Fibroblast of gingiva (primary cell): ENCODE data around the gene IGSF22.

Experiments
- DNase-seq: peaks from one replicate; pipeline ENCODE4 v3.0.0-alpha.2; 2011; ENCODE audit warnings: low read depth

The IGSF22 gene

DNA sequence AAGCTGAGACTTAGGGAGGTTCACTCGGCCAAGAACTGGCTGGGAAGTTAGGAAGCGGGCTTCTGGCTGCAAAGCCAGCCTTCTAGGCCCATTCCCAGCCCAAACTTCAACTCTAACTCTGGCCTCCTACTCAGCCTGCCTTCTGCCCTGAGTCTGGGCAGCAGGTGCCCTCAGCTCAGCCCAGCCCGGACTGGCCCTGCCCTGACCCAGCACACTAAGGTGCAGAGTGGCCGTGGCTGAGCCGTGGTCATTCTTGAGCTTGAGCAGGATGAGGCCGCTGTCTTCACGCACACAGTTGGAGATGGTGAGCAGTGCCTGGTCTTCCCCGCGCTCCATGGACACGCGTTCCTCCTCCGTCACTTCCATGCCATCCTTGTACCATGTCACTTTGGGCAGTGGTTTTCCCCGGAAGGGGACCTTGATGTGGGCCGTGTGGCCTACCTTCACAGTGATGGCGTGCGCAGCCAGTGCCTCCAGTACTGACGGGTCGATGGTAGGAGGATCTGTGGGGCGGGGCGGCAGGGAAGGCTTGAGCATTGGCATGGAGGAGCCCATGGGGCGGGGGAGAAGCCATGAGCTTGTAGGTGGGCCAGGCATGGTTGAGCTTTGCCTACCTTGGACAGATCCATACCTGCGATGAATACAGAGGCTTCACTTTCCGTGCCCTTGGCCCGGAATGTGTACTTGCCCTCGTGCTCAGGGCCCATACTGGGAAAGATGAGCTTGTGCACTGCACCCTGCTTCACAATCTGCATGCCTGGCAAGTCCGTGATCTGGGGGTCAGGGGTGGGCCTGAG is 12.1 kb downstream of the IGSF22 start:
- DNase-seq: no peak

DNA sequence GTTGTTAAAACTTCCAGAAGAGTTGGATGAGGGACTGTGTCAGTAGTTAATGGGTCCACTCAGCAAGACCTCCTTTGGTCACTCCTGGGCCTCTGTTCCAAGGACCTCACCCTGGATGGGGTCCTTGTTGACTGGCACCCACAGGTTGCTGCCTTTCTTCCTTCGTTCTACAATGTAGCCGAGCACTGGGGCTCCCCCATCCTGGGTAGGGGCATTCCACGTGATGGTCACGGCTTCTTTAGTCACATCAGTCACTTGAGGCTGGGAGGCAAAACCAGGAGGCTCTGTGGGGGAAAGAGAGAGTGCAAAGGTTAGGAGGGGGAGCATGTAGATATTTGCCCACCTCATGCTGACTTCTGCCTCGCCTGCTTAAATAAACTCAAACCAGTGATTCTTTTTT is 15.4 kb downstream of the IGSF22 start:
- no peak for DNase-seq

DNA sequence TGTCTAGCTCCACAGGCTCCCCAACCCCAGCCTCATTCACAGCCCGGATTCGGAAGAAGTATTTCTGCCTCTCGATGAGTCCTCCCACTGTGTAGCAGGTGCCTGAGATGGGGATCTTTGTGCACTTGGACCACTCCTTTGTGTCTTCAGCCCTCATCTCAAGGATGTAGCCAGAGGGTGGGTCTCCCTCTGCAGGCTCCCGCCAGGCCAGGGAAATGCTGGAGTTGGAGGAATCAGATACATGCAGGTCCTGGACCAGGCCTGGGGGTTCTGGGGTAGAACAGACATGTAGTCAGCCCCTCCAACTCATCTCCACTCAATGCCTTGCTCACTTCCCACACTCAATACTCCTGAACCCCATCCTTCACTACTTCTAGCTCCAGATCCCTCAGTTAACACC is 16.6 kb downstream of the IGSF22 start:
- DNase-seq: no peak

DNA sequence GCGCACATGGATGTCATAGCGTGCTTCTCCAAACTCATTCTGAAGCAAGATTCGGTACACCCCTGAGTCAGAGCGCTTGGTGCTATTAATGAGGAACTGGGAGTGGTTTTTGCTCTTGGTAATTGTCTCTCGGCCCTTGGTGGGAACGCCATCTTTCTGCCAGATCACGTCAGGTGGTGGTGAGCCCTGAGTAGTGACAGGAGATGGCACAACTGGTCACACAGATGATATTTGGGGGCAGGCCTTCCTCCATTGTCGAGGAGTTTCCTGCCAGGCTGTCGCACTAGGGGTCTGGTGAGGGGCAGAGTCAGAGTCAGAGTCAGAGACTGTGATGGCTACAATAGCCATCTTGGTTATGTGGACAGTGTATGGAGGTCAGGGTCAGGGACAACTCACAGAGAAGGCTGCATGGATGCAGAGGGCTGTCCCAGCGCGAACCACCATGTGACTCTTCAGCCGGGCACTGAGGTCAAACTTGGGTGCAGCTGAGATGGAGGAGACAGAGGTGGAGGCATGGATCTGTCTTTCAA is 18.1 kb downstream of the IGSF22 start:
- DNase-seq: no peak

DNA sequence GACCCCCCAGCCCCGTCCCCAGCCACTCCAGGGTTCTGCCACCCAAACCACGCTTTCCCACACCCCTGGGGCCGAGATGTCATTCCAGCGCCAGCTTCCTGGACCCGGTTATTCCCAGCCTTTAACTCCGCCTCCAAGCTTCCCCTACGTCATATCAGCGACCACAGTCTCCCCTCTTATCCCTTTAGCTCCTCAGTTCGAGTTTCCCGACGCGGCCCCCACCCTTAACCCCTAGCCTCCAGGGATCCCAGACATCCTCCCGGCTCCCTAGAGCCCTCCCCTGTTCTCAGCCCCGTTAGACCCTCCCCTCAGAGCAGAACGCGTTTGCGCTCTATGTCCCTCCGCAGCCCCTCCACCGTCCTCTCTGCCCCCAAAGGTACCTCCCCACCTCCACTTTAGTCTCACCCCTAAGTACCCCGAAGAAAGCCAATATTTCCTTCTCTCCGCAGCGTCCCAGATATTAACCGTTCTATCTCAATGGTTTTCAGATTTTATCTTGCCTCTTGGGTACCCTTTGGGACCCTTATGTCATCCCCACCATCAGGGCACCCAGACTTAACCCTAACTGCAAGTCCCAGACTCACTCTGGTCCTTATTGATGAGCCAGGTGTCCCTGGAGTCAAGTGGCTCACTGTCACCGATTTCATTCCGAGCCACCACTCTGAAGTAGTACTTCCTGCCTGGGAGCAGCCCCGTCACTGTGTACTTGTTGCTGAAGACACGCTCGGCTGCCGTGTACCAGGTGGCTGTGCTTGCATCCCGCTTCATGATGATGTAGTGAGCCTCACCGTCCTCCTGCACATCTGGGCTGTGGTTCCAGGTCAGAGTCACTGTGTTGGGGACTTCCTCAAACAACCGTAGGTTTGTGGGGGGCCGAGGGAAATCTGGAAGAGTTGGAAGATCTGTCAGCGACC is 19.4 kb downstream of the IGSF22 start:
- DNase-seq: no peak

DNA sequence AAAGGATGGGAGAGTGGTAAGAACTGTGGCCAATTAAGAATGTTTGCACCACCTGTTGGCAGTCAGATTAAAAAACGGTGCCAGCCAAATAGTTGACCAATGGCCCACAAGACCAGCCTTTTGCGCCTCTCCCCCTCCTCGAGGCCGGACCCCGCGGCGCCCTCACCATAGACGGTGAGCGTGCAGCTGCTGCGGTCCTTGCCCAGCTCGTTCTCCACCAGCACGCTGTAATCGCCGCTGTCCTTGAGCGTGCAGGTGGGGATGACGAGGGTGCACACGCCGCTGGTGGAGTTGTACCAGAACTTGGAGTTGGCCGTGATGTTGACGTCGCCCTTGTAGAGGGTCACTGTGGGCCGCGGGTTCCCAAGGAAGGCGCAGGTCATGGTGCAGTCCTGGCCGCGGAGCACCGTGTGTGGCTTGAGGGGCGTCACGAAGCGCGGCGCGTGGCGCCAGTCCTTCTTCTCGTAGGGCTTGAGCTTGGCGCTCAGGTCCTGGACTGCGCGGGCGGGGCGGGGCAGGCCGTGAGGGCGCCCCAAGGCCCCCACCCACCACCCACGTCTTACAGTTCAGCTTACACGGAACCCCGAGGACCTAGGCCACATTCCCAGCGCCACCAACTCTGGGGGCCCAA is 20.2 kb downstream of the IGSF22 start:
- DNase-seq: no peak

DNA sequence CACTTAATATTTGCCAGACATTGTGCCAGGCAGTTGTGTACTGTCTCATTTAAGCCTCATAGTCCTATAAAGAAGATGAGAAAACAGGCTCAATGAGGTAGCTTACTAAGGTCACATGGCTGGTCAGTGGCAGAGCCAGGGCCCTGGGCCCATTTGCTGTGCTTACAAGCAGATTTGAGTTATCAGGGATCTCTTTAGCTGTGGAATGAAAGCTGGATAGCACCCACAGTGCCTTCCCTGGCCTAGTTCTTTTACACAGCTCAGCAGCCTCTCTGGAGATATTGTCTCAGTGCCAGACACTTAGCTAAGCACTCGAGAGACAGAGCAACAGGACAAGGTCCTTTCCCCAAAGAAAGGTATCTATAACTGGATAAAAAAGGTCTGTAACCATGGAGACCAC is 21.3 kb downstream of the IGSF22 start:
- no peak for DNase-seq

DNA sequence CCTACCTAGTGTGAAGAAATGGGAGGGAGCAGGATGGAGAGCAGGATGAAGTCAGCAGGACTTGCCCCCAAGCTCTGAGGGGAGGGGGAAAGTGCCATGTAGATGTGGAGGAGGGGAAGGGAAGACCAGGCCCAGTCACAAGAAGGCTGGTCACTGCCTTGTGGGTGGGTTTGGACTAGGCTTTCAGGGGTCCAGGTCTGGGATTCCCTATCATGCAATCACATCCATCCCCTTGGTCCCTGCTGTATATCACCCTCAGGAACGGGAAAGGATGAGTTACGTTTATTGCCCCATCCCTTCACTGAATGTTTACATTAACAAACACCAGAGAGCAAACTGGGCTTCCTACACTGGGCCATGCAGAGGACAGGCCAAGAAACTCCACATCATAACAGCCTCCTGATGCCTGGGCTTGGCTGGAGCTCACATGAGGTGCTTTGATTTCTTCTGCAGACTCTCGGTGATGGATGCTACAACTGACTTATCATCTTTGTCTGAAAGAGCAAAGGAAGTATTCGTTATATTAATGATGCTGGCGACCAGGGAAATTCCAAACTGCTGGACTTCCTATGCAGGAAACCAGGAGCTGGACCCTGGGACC is 21.8 kb downstream of the IGSF22 start:
- DNase-seq: no peak

DNA sequence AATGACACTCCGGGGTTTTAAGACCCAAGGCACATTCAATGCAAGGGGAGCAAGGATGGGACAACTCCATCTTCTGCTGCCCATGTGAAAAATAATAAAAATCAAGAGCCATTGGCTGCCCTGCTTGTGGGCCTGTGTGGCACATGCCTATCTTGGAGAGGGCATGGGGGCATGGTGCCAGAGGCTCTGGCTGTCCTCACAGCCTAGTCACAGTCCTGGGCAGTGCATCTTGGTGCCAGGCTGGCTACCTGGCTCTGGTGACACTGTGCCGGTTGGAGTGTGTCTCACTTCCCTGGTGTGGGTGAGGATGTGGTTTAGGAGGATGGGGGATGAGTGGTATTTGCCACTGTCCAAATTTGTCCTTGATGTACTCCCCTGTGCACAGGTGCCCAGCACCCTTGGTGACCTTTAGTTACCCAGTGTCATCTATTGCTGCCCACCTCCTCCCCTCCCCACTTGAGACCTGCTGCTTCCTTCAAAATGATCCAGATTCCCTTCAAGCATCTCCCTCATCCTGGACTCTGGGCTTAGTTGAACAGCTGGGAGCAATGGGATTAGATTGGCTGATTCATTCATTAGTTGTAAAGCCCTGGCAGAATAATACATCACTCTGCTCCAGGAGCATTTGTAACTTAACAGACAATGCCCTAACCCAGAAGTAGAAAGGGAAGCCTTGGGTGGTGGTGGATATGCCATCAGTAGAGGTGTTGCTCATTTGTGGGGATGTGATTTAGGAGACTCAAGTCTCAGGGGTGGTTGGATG is 22.8 kb downstream of the IGSF22 start:
- no peak for DNase-seq

DNA sequence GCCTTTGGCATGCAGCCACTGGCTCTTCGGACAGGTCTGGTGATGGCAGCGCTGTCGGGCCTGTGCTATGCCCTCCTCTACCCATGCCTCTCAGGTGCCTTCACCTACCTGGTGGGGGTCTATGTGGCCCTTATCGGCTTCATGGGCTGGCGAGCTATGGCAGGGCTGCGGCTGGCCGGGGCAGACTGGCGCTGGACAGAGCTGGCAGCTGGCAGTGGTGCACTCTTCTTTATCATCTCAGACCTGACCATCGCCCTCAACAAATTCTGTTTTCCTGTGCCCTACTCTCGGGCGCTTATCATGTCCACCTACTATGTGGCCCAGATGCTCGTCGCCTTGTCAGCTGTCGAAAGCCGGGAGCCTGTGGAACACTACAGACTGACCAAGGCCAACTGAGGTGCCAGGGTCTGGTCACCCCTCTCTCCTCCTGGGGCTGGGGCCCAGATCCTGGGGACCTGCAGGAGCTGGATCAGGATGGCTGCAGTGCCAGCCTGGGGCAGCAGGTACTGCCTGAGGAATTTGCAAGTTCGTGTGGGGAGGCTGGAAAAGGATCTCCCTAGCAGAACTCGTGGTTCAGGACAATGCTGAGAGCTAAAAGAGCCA is 24.3 kb downstream of the IGSF22 start:
- DNase-seq: no peak

DNA sequence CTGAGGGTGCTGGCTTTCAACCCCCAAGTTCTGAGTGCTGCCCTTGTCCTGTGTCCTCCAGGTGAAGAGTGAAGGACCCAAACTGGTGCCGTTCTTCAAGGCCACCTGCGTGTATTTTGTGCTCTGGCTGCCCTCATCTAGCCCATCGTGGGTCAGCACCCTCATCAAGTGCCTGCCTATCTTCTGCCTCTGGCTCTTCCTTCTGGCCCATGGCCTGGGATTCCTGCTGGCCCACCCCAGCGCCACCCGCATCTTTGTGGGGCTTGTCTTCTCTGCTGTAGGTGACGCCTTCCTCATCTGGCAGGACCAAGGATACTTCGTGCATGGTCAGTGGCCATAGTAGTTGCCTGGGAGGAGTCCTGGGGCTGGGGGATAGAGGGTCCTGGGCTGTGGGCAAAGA is 25.1 kb downstream of the IGSF22 start:
- no peak for DNase-seq

DNA sequence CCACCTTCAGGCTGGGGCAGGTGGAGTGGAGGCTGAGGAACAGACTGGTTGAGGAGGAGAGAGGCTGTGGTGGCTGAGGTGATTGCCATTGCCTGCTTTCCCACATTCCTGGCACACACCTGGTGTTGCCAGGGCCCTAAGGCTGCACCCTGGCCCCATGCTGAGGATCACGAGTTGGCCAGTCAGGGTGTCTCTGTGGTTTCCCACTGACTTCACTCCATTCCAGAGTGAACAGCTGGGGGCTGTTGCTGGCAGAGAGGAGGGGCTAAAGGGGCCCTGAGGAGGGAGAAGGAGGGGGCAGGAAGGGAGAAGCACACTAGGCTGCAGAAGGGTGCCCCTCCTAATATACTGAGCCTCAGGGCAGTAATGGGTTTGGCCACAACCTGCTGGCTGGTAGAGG is 25.6 kb downstream of the IGSF22 start:
- no peak for DNase-seq

DNA sequence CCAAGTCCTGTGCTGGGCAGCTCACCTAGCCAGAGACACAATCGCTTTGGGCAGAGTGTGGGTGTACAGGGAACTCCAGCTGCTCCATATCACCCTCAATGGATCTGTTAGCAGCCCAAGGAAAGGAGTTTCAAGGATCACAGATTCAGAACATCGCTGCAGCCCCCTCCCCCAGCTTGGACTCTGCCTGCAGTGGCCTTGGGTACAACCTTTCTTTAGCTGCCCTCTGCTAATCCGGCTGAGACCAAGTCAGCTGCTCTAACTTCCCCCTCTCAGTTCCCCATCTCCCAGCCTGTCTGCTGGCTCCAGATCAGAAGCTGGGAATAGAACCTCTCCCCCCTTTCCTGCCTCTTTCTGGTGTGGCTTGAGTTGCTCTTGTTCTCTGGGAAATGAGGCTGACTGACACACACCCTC is 26.1 kb downstream of the IGSF22 start:
- DNase-seq: no peak

DNA sequence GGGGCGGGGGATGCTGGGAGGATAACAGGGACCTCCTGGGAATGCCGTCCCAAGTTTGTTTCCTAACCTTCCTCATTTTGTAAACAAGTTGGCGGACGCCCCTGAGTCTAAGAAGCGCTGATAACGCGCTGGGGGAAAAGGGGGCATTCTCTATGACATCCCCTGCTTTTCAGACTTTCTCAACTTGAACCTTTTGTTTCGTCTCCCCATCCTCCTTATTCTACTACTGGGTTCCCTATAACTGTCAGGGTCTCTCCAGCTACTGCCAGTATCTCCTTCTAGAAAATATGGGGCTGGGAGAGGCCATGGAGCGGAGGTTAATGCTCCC is 26.8 kb downstream of the IGSF22 start:
- DNase-seq: no peak

DNA sequence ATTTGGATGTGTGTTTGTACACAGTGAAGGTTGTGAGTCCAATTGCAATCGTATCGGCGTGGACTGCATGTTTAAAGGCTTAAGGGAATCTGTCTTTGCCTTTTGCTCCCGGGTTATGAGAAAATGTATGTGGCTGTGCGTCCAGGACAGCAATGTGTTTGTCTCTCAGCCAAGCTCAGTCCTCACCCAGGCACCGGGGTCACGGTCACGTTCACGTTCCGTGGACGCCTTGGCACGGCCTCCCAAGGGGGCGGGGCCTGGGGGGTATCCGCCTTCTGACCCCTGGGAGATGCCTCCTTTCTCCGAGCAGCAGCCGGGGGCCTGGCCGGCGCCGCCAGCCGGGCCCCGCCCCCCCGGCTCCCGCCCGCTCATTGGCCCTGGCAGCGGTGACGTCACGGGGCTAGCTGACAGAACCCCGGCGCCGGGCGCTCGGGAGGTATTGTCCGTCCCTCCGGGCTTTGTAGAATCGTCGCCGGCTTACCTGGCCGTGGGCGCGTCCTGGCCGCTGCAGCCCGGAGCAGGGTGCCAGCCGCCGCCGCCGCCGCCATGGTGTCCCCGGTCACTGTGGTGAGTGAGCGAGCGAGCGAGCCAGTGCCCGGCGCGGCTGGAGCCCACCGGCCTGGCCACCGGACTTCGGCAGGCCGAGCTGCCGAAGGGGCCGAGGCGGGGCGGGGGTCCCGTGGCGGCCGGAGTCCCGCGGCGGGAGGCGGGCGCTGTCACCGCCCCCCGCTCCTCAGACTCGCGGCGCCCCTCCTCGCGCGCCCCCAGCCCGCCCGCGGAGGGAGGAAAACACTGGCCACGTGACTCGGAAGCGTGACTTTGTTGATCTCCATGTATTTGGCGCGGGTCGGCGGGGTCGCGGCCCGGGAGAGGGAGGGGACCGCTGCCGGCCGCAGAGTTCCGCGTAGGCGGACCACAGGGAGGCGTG is 27.4 kb downstream of the IGSF22 start, which contains the start of gene TMEM86A:
TMEM86A (plus strand) TSS at position 439 of the 928 bp plus-strand sequence; CDS start at position 547, 108 bp downstream.
- peak; percentile 65 for DNase-seq

DNA sequence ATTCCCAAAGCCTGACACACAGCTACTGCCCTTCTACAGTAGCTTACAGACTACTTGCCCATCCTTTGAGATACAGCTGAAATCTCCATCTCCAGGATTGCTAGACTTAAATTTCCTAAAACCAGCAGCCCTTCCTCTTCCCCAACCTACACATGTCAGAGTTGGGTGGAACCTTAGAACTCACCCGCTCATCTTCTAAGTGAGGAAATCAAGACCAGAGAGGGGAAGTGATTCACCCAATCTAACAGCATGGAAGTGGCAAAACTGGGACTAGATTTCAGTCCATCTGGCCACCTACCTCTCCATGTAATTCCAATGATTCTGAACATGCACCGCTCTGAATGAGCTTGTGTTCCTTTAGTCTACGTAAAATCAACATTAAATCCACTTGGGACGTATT is 28.4 kb downstream of the IGSF22 start:
- no peak for DNase-seq

DNA sequence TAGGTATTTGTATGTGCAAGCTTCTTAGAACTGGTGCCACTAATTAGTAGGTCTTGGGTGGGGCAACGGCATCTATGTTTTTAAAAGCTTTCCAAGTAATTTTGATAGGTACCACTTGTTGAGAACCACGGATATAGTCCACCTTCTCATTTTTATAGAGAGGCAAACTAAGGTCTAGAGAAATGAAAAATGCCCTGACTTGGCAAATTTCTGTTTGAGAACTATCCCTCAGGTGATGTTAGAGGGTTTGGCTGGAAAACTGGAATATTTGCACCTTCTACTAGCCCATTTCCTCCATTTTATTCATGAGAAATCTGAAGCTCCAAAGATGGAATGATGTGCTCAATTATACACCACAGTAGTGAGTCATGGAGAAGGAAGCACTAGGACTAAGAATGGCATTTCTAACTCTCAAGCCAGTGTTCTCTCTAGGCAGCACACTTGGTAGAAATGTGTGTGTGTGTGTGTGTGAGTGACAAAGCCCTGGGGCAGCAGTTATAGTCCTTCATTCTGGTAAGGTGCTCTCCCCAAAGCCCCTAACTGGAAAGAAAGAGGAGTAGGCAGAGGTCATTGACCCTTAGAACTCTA is 29.3 kb downstream of the IGSF22 start:
- no peak for DNase-seq

DNA sequence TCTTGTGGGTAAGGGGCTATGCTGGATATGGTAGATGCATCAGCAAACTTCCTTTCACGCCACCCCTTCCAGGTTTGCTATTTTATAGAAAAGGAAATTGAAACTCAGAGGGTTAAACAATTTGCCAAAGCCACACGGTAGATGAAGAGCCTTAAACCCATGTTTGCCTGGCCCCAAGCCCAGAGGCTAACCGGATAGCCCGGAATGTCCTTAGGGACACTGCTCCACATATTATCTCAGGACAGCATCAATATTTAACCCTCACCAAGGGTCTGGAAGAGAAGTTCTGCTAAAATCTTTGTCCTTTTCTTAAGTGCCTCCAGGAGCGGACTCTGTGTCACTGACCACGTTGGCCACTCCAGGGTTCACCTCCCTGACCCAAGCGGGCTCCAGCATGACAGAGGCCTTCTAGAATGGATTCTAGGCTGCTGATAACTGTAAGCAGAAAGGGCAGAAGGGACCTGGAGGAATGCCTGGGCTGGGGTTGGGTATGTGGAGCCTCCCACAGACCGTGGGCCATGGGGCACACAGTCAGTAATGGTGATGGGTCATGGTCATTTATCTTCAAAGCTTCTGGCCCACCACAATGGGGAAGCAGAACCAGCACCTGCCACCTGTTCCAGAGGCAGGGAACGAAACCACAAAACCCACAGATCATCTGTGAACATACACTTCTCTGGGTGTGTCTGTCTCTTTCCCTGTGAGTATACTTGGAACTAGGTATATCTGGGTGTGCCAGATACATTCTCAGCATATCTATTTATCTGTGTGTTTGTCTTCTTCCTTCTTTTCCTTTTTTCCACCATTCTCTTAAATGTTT is 32.8 kb downstream of the IGSF22 start:
- DNase-seq: no peak
